ENCODE results near the gene EVL. TPM values are rescaled to one million over a fixed set of nuclear protein-coding genes. Genes with fewer than 3 reads are reported as not detected.

EVL gene
- total and polyA plus RNA-seq, 2 donors (not counting 1 experiment from before 2014, with no cell fraction given) = 23.5 to 28.1 TPM

DNA sequence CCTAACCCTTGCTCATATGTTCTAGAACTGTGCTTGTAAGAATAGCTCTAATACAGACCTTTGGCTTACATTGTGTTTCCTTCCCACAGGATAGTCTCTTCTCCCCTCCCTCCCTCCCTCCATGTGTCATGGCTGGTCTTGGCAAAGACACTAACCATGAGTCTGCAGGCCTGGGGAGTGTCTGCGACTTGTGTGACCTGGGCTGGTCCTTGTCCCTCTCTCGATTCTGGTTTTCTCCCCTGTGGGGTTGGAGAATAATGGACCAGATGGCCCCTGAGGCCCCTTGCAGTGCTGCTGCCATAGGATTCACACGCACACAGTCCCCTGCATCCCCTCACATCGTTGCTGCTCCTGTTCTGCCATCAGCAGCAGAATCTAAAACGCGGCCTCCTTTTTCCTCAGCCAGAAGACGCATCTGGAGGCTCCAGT is 64.0 kb downstream of the EVL start:
- DNase-seq (ENCODE audit: low read depth in 2 of 2) = peak; percentile 23 to 53
- no peak overlapping the region for H2AFZ ChIP-seq (ENCODE audit: low read length)
- H3K79me2 ChIP-seq (ENCODE audit: control insufficient read depth, insufficient read depth, low read length) = no peaks in the 10 kb centered on the region
- H3K9me3 ChIP-seq (ENCODE audit: control insufficient read depth, insufficient read depth, low read depth, low read length) = no peaks in the 10 kb centered on the region
- no peak overlapping the region for H3K4me2 ChIP-seq (ENCODE audit: extremely low read depth, insufficient read depth, low read length)
- no peak overlapping the region for H3K4me3 ChIP-seq (replicated peaks in 1 of 4; ENCODE audit: control extremely low read depth in 1 of 4, insufficient read depth in 1 of 4, low read depth in 3 of 4, low read length in 4 of 4)
- H3K27ac ChIP-seq (ENCODE audit: insufficient read depth, low read length) = no peak overlapping the region
- TF ChIP-seq, protein P1, sequence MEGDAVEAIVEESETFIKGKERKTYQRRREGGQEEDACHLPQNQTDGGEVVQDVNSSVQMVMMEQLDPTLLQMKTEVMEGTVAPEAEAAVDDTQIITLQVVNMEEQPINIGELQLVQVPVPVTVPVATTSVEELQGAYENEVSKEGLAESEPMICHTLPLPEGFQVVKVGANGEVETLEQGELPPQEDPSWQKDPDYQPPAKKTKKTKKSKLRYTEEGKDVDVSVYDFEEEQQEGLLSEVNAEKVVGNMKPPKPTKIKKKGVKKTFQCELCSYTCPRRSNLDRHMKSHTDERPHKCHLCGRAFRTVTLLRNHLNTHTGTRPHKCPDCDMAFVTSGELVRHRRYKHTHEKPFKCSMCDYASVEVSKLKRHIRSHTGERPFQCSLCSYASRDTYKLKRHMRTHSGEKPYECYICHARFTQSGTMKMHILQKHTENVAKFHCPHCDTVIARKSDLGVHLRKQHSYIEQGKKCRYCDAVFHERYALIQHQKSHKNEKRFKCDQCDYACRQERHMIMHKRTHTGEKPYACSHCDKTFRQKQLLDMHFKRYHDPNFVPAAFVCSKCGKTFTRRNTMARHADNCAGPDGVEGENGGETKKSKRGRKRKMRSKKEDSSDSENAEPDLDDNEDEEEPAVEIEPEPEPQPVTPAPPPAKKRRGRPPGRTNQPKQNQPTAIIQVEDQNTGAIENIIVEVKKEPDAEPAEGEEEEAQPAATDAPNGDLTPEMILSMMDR (conservative IDR thresholded peaks at IDR 0.05 in 1 of 2, IDR thresholded peaks at IDR 0.05 in 1 of 2; ENCODE audit: low read depth in 1 of 2, low read length in 2 of 2) = no peak
- TF ChIP-seq EZH2 (IDR thresholded peaks at IDR 0.05; ENCODE audit: low read length, missing control alignments) = no peak
- H3K36me3 ChIP-seq (ENCODE audit: control insufficient read depth, insufficient read depth, low read length) = peaks cover 2% of the 10 kb centered on the region
- no peaks in the 10 kb centered on the region for H3K4me1 ChIP-seq (ENCODE audit: control insufficient read depth, extremely low read depth, insufficient read depth, low read length)
- H3K27me3 ChIP-seq (ENCODE audit: control insufficient read depth, insufficient read depth, low read length) = no peaks in the 10 kb centered on the region
- no peak overlapping the region for H3K9ac ChIP-seq (ENCODE audit: insufficient read depth, low read length)
- H4K20me1 ChIP-seq (ENCODE audit: control insufficient read depth, extremely low read depth, insufficient read depth, low read length) = no peaks in the 10 kb centered on the region

- no peaks in the 10 kb centered on the region for H3K9me3 ChIP-seq (ENCODE audit: control insufficient read depth, insufficient read depth, low read depth, low read length)
These were observed 65.3 kb downstream of the EVL start for GRCh38 chr14:100130521-100130920.

DNA sequence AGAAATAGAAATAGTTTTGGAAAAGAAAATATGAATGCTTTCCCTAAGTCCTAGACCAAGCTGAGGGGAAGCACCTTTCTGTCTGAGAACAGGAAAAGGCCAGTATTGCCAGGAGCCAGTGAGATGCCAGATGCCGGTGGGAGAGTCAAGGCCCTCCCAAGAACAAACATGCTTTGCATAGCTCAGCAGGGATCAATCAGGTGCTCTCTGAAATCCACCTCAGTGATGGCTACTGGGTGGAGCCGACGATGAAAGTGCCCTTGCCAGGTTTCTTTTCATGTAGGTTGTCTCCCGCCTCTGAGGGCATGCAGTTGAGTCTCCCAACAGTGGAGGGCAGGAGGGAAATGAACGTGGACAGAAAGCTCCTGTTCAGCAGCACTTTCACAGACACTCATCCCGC is 66.0 kb downstream of the EVL start:
- DNase-seq (ENCODE audit: low read depth in 2 of 2) = no peak
- H3K27ac ChIP-seq (ENCODE audit: insufficient read depth, low read length) = no peak overlapping the region
- H3K36me3 ChIP-seq (ENCODE audit: control insufficient read depth, insufficient read depth, low read length) = no peaks in the 10 kb centered on the region
- no peak overlapping the region for H2AFZ ChIP-seq (ENCODE audit: low read length)
- no peaks in the 10 kb centered on the region for H3K4me1 ChIP-seq (ENCODE audit: control insufficient read depth, extremely low read depth, insufficient read depth, low read length)
- H3K4me3 ChIP-seq (replicated peaks in 1 of 4; ENCODE audit: control extremely low read depth in 1 of 4, insufficient read depth in 1 of 4, low read depth in 3 of 4, low read length in 4 of 4) = no peak overlapping the region
- no peaks in the 10 kb centered on the region for H3K79me2 ChIP-seq (ENCODE audit: control insufficient read depth, insufficient read depth, low read length)
- H3K4me2 ChIP-seq (ENCODE audit: extremely low read depth, insufficient read depth, low read length) = no peak overlapping the region
- no peaks in the 10 kb centered on the region for H3K27me3 ChIP-seq (ENCODE audit: control insufficient read depth, insufficient read depth, low read length)
- no peak overlapping the region for H3K9ac ChIP-seq (ENCODE audit: insufficient read depth, low read length)
- H3K9me3 ChIP-seq (ENCODE audit: control insufficient read depth, insufficient read depth, low read depth, low read length) = no peaks in the 10 kb centered on the region
- TF ChIP-seq, protein P1 (conservative IDR thresholded peaks at IDR 0.05 in 1 of 2, IDR thresholded peaks at IDR 0.05 in 1 of 2; ENCODE audit: low read depth in 1 of 2, low read length in 2 of 2) = no peak
- TF ChIP-seq EZH2 (IDR thresholded peaks at IDR 0.05; ENCODE audit: low read length, missing control alignments) = no peak
- H4K20me1 ChIP-seq (ENCODE audit: control insufficient read depth, extremely low read depth, insufficient read depth, low read length) = no peaks in the 10 kb centered on the region

More at GRCh38 chr14:100130521-100130920, 65.3 kb downstream of the EVL start:
- H3K79me2 ChIP-seq (ENCODE audit: control insufficient read depth, insufficient read depth, low read length) = no peaks in the 10 kb centered on the region
- H2AFZ ChIP-seq (ENCODE audit: low read length) = no peak overlapping the region
- no peak overlapping the region for H3K27ac ChIP-seq (ENCODE audit: insufficient read depth, low read length)
- no peaks in the 10 kb centered on the region for H4K20me1 ChIP-seq (ENCODE audit: control insufficient read depth, extremely low read depth, insufficient read depth, low read length)
- no peak overlapping the region for H3K4me3 ChIP-seq (replicated peaks in 1 of 4; ENCODE audit: control extremely low read depth in 1 of 4, insufficient read depth in 1 of 4, low read depth in 3 of 4, low read length in 4 of 4)
- no peaks in the 10 kb centered on the region for H3K27me3 ChIP-seq (ENCODE audit: control insufficient read depth, insufficient read depth, low read length)
- H3K36me3 ChIP-seq (ENCODE audit: control insufficient read depth, insufficient read depth, low read length) = no peaks in the 10 kb centered on the region
- no peak for TF ChIP-seq EZH2 (IDR thresholded peaks at IDR 0.05; ENCODE audit: low read length, missing control alignments)
- TF ChIP-seq, protein P1 (conservative IDR thresholded peaks at IDR 0.05 in 1 of 2, IDR thresholded peaks at IDR 0.05 in 1 of 2; ENCODE audit: low read depth in 1 of 2, low read length in 2 of 2) = no peak
- DNase-seq (ENCODE audit: low read depth in 2 of 2) = no peak
- H3K4me1 ChIP-seq (ENCODE audit: control insufficient read depth, extremely low read depth, insufficient read depth, low read length) = no peaks in the 10 kb centered on the region
- H3K4me2 ChIP-seq (ENCODE audit: extremely low read depth, insufficient read depth, low read length) = no peak overlapping the region
- no peak overlapping the region for H3K9ac ChIP-seq (ENCODE audit: insufficient read depth, low read length)

Data from fibroblast of lung (primary cell).